KMS-11 (cell line): ENCODE data around the gene ARGLU1.

Experiments
- H2AFZ ChIP-seq: fragments of 200-600 bp; sonication (generic); 2 replicates; pipeline ENCODE4 v1.6.1; 2016; ENCODE audit warnings: antibody characterized with exemption, mixed run types, low read depth
- H3K27ac ChIP-seq: fragments of 200-600 bp; sonication (generic); 2 replicates; pipeline ENCODE4 v1.6.1; 2016; ENCODE audit warnings: mild to moderate bottlenecking, mixed run types
- H3K27me3 ChIP-seq: fragments of 200-600 bp; sonication (generic); 2 replicates; pipeline ENCODE4 v1.6.1; 2017; ENCODE audit warnings: mild to moderate bottlenecking, low read depth, mixed run types, moderate library complexity; ENCODE audit not compliant: insufficient read depth
- H3K36me3 ChIP-seq: fragments of 200-600 bp; sonication (generic); 2 replicates; pipeline ENCODE4 v1.6.1; 2017; ENCODE audit warnings: mild to moderate bottlenecking, mixed run types; ENCODE audit not compliant: insufficient read depth
- H3K4me1 ChIP-seq: fragments of 200-600 bp; sonication (generic); 2 replicates; pipeline ENCODE4 v1.6.1; 2016; ENCODE audit warnings: mild to moderate bottlenecking, low read depth, mixed run types; ENCODE audit not compliant: poor library complexity, severe bottlenecking
- H3K4me2 ChIP-seq: fragments of 200-600 bp; sonication (generic); 2 replicates; pipeline ENCODE4 v1.7.0; 2016; ENCODE audit warnings: mild to moderate bottlenecking, mixed run types
- H3K4me3 ChIP-seq: fragments of 200-600 bp; sonication (generic); IDR thresholded peaks from 2 replicates; pipeline ENCODE4 v1.6.1; 2017; ENCODE audit warnings: low read depth, low read length, mixed read lengths; ENCODE audit not compliant: insufficient read depth
- H3K79me2 ChIP-seq: fragments of 200-600 bp; sonication (generic); 2 replicates; pipeline ENCODE4 v1.6.1; 2016; ENCODE audit warnings: low read depth, mixed run types; ENCODE audit not compliant: insufficient read depth
- H3K9ac ChIP-seq: fragments of 200-600 bp; sonication (generic); 2 replicates; pipeline ENCODE4 v1.6.1; 2016; ENCODE audit warnings: mild to moderate bottlenecking, mixed run types
- H4K20me1 ChIP-seq: fragments of 200-600 bp; sonication (generic); 2 replicates; pipeline ENCODE4 v1.6.1; 2016; ENCODE audit warnings: mild to moderate bottlenecking, mixed run types; ENCODE audit not compliant: insufficient read depth
- TF ChIP-seq, protein P1 (sequence below): fragments of 200-600 bp; sonication (generic); conservative IDR thresholded peaks from 2 replicates; pipeline ENCODE4 v1.6.1; 2017; ENCODE audit warnings: low read depth, mild to moderate bottlenecking, antibody characterized with exemption, low read length, moderate library complexity, mixed read lengths

ARGLU1 gene

GRCh38 chr13:106522112-106522705, 45.7 kb downstream of the ARGLU1 start:
- Histone ChIP-seq H3K27me3 (no peaks in the 10 kb centered on the region), H3K4me3 (no peak overlapping the region), H3K4me2 (no peak overlapping the region), H3K27ac (no peak overlapping the region), H4K20me1 (no peaks in the 10 kb centered on the region), H3K9ac (no peak overlapping the region), H3K79me2 (no peaks in the 10 kb centered on the region), H2AFZ (no peak overlapping the region), H3K4me1 (no peaks in the 10 kb centered on the region), H3K36me3 (no peaks in the 10 kb centered on the region)
- TF ChIP-seq, protein P1, sequence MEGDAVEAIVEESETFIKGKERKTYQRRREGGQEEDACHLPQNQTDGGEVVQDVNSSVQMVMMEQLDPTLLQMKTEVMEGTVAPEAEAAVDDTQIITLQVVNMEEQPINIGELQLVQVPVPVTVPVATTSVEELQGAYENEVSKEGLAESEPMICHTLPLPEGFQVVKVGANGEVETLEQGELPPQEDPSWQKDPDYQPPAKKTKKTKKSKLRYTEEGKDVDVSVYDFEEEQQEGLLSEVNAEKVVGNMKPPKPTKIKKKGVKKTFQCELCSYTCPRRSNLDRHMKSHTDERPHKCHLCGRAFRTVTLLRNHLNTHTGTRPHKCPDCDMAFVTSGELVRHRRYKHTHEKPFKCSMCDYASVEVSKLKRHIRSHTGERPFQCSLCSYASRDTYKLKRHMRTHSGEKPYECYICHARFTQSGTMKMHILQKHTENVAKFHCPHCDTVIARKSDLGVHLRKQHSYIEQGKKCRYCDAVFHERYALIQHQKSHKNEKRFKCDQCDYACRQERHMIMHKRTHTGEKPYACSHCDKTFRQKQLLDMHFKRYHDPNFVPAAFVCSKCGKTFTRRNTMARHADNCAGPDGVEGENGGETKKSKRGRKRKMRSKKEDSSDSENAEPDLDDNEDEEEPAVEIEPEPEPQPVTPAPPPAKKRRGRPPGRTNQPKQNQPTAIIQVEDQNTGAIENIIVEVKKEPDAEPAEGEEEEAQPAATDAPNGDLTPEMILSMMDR = no peak

DNA sequence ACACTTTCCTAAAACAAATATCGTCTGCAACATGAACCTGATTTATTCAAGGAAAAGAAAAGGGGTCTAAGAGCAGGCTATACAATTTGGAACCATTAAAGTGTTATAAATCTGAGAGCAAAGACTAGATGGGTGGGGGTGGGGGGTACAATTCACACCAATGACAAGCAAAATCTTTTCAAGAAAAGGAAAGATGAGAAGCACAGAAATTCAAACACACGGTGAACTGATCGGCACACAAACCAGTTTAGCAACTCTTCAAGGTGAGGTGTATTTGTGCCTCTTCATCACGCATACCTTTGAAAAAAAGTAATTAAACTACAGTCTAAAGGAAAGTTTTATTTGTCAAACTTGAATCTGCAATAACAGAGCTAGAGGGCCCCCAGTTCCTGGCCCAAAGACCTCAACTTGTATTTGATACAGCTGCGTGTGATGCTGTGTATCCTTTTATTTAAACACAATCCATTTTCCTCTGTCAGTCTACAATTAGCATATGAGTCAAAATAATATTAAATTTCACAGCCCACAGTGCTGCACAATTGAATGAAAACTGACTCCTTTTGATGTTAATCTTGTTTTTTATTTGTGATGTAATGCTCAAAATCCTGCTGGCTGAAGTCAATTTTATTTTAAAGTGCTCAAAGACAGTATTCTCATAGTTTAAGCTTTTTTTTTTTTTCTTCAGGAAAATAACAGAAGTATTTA, 46.7 kb downstream of the ARGLU1 start:
- Histone ChIP-seq H3K4me2 (no peak overlapping the region), H3K27ac (no peak overlapping the region), H3K9ac (no peak overlapping the region), H3K4me1 (no peaks in the 10 kb centered on the region), H2AFZ (no peak overlapping the region), H3K79me2 (no peaks in the 10 kb centered on the region), H3K4me3 (no peak overlapping the region), H3K36me3 (no peaks in the 10 kb centered on the region), H4K20me1 (no peaks in the 10 kb centered on the region), H3K27me3 (no peaks in the 10 kb centered on the region)
- TF ChIP-seq, protein P1 = no peak

- H3K27ac ChIP-seq = no peak overlapping the region
- H2AFZ ChIP-seq = no peak overlapping the region
- H3K4me1 ChIP-seq = no peaks in the 10 kb centered on the region
- H3K9ac ChIP-seq = no peak overlapping the region
- H3K4me2 ChIP-seq = no peak overlapping the region
- no peak overlapping the region for H3K4me3 ChIP-seq
- no peaks in the 10 kb centered on the region for H4K20me1 ChIP-seq
- no peaks in the 10 kb centered on the region for H3K79me2 ChIP-seq
- TF ChIP-seq, protein P1 = no peak
- H3K27me3 ChIP-seq = no peaks in the 10 kb centered on the region
- H3K36me3 ChIP-seq = no peaks in the 10 kb centered on the region
Measured at GRCh38 chr13:106520251-106521054, 47.5 kb downstream of the ARGLU1 start.

DNA sequence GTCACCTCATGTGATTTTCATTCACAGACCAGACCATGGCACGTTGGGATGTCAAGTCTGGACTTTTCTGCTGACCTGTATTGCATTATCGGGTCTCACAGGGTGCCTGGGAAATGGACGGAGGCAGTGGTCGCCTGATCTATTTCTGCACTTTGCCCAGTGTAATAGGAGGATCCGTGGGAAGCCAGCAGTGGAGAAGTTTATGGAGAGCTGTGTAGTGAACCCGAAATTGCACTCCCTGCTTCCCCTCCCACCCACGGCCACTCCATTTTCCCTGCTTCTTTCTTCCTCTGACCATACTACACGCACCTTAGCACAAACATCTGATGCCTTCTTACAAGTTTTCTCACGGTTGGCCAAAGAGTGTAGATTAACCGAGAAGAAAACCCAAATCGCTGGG, 49.4 kb downstream of the ARGLU1 start:
- Histone ChIP-seq H3K4me2 (no peak overlapping the region), H3K27ac (no peak overlapping the region), H3K4me1 (no peaks in the 10 kb centered on the region), H3K4me3 (no peak overlapping the region), H3K9ac (no peak overlapping the region), H4K20me1 (no peaks in the 10 kb centered on the region), H3K27me3 (no peaks in the 10 kb centered on the region), H2AFZ (no peak overlapping the region), H3K79me2 (no peaks in the 10 kb centered on the region), H3K36me3 (no peaks in the 10 kb centered on the region)
- TF ChIP-seq, protein P1 = no peak
